ENCODE data around the gene EIF4B.
A peak's percentile ranks its signal among the peaks of the same experiment; 100 is the strongest.

EIF4B gene, protein sequence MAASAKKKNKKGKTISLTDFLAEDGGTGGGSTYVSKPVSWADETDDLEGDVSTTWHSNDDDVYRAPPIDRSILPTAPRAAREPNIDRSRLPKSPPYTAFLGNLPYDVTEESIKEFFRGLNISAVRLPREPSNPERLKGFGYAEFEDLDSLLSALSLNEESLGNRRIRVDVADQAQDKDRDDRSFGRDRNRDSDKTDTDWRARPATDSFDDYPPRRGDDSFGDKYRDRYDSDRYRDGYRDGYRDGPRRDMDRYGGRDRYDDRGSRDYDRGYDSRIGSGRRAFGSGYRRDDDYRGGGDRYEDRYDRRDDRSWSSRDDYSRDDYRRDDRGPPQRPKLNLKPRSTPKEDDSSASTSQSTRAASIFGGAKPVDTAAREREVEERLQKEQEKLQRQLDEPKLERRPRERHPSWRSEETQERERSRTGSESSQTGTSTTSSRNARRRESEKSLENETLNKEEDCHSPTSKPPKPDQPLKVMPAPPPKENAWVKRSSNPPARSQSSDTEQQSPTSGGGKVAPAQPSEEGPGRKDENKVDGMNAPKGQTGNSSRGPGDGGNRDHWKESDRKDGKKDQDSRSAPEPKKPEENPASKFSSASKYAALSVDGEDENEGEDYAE

DNA sequence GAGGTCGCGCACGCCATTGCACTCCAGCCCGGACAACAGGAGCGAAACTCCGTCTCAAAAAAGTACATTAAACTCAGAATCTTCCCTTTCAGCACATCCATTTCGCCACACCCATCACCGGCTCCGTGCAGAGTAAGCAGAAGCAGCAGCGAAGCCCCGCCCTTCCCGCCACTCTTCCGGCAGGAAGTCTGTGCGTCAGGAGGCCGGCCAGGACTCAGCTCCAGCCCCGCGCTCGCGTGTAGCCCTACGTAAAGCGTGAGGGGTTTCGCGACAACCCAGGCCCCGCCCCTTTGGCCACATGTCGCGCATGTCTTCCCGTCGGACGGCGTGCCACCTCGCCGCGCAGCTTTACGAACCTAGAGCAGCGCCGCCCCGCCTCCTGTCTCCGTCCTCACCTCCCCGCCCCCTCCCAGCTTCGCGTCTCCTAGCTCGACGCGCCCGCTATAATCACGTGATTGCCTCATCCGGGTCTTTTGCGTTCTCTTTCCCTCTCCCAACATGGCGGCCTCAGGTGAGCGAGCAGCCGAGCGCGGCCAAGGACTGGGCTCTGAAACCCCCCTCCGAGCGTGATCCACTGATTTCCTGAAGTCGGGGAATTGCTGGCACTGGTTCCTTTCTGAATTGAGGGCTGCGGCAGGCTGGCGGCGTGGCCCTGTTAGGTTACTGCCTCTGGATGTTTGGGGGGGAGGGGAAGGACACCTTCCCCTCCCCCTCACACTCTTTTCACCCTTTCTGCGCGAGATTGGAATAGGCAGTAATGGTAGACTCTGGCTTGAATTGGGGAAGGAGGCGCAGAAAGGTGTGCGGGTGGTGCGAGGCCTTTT is at the start of gene EIF4B:
Gene EIF4B, plus strand, starts transcription at position 471 of the 824 bp plus-strand sequence. Its CDS starts 28 bp downstream, at position 499.
- H3K9me3 Mint-ChIP-seq = no peaks in the 10 kb centered on the region
- peak within 1 kb of the TSS; percentile 97 for H3K27ac Mint-ChIP-seq
- ATAC-seq (ENCODE audit: low read depth) (peak; percentile 84), DNase-seq (ENCODE audit: low spot score in 2 of 2) (peak; percentile 94 to 99)
- H3K4me3 Mint-ChIP-seq = peak within 1 kb of the TSS; percentile 94
- H3K36me3 Mint-ChIP-seq = peaks cover 1% of the 10 kb centered on the region
- peaks cover 23% of the 10 kb centered on the region for H3K4me1 Mint-ChIP-seq
- H3K27me3 Mint-ChIP-seq = peaks cover 2% of the 10 kb centered on the region

DNA sequence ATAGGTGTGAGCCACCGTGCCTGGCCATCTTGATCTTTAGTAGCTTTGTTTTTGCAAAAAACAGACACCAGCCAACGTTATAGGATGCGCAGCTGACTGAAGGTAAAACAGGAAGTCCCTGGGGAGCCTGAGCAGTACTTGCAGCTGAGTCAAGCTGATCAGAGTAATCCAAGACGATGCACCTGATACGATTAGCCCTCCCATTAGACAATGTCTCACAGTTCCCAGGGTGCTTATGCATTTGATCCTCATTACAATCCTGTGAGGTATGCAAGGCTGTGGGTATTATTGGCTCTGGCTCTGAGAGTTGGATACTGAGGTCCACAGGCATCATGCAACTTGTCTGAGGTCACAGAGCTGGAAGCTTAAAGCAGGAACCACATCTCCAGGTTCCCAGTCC is 49.3 kb upstream of the EIF4B start:
- H3K4me1 Mint-ChIP-seq = no peaks in the 10 kb centered on the region
- no peak overlapping the region for H3K27ac Mint-ChIP-seq
- no peak overlapping the region for H3K4me3 Mint-ChIP-seq
- ATAC-seq (ENCODE audit: low read depth) = peak; percentile 32
- DNase-seq (ENCODE audit: low spot score in 2 of 2) = no peak
- H3K9me3 Mint-ChIP-seq = no peaks in the 10 kb centered on the region
- peaks cover 4% of the 10 kb centered on the region for H3K27me3 Mint-ChIP-seq
- no peaks in the 10 kb centered on the region for H3K36me3 Mint-ChIP-seq

DNA sequence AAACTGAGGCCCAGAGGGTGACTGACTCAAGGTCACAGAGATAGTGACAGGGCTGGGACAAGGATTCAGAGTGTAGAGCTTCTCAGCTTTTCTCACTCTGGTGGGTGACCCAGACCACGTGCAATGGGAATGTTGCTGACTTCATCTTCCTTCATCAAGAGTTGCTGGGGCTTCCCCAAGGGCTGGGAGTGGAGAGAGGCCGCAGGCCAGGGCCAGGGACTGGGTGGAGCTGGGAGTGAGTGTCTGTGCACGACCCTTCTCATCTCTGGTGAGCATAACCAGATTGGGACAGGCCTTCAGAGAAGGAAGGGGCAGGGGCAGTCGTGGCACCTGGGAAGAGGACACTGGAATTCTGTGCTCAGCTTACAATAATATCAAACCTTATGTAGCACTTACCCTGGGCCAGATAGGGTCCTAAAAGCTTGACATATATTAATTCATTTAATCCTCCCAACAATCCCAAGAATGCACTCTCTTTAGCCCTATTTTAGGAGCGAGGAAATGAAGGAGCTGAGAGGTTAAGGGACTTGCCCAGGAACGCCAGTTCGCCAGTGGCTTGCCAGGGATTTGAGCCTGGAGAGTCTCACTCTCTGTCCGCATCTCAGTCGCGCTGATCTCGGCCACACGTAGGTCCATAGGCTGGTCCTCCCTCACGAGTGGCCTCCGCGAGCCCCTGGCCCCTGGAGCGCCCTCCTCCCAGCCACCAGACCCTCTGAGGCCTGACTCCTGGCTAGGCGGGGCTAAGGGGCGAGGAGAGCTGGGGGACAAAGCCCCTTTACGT is 41.5 kb upstream of the EIF4B start:
- DNase-seq (ENCODE audit: low spot score in 2 of 2) (no peak), ATAC-seq (ENCODE audit: low read depth) (no peak)
- Mint-ChIP-seq H3K27me3 (peaks cover 15% of the 10 kb centered on the region), H3K4me3 (no peak overlapping the region), H3K4me1 (no peaks in the 10 kb centered on the region), H3K36me3 (no peaks in the 10 kb centered on the region), H3K27ac (no peak overlapping the region), H3K9me3 (no peaks in the 10 kb centered on the region)

DNA sequence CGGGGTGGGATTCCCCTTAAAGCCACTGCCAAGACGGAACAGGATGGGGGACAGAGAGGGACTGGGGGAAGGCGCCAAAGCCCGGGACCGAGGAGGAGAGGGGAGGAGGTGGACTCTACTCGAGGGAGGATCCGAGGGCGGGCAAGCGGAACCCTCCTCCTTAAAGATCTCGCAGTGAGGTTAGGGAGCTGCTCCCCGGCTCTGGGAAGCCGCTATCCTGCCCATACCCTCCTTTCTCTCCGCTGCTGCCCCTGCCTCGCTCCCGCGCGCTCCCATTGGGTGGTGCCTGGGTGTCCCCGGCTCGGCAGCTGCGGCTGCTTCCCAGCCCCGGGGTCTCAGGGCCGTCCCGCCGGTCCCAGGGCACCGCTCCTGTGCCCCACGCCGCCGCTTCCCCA is 40.9 kb upstream of the EIF4B start:
- H3K4me1 Mint-ChIP-seq = no peaks in the 10 kb centered on the region
- no peaks in the 10 kb centered on the region for H3K9me3 Mint-ChIP-seq
- peaks cover 13% of the 10 kb centered on the region for H3K27me3 Mint-ChIP-seq
- H3K27ac Mint-ChIP-seq = no peak overlapping the region
- H3K4me3 Mint-ChIP-seq = no peak overlapping the region
- H3K36me3 Mint-ChIP-seq = no peaks in the 10 kb centered on the region
- no peak for DNase-seq (ENCODE audit: low spot score in 2 of 2)
- no peak for ATAC-seq (ENCODE audit: low read depth)

DNA sequence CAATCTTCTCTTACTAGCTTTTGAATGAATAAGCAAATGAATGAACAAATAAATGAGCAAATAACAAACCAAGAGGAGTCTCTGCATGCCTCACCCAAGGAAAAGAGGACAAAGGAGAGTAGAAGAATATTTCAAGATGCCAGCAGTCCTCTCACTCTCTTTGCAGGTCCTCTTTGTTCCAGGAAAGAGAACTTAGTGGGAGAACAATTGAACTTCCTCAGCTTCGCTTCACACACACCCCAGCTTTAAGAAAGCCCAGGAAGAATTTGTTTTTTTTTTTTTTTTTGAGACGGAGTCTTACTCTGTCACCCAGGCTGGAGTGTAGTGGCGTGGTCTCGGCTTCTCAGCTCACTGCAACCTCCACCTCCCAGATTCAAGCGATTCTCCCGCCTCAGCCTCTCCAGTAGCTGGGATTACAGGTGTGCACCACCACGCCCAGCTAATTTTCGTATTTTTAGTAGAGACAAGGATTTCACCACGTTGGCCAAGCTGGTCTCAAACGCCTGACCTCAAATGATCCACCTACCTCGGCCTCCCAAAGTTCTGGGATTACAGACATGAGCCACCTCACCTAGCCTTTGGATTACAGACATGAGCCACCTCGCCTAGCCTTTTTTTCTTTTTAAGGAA is 37.0 kb upstream of the EIF4B start:
- H3K27me3 Mint-ChIP-seq = peaks cover 12% of the 10 kb centered on the region
- H3K4me3 Mint-ChIP-seq = no peak overlapping the region
- no peaks in the 10 kb centered on the region for H3K36me3 Mint-ChIP-seq
- no peak overlapping the region for H3K27ac Mint-ChIP-seq
- DNase-seq (ENCODE audit: low spot score in 2 of 2) (no peak), ATAC-seq (ENCODE audit: low read depth) (no peak)
- H3K9me3 Mint-ChIP-seq = no peaks in the 10 kb centered on the region
- peaks cover 2% of the 10 kb centered on the region for H3K4me1 Mint-ChIP-seq

DNA sequence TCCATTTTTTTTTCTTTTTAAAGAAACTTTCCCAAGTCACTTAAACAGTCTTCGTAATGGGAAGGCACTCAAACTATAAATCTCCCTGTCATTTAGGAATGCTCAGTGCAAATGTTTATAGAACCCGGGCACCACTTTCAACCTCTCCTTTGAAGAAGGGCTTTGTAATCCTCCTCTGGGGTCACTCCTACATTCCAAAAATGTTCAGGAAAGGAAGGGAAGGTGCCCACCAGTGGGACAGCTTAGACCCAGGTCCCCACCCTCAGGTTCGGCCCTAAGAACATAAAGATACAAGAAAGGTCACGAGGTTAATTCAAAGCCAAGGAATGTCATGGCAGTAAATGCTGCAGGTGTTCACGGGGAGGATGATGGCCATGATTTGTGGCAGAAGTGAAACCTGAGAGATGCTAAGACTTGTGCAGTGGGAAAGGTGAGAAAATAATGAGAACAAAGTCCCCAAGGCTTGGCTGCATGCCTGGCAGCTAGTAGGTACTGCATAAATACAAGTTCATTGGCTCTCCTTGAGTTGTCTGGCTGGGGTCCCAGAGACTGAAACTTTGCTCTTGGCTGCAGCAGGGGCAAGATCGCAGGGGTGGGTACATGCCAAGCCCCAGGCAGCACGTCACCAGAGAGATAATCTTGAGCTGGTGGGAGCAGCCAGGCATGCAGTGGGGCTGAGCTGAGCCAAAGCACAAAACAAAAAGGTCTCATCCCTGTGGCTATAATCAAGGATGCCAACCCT is 36.3 kb upstream of the EIF4B start:
- no peaks in the 10 kb centered on the region for H3K36me3 Mint-ChIP-seq
- ATAC-seq (ENCODE audit: low read depth) = no peak
- no peak overlapping the region for H3K27ac Mint-ChIP-seq
- no peaks in the 10 kb centered on the region for H3K9me3 Mint-ChIP-seq
- DNase-seq (ENCODE audit: low spot score in 2 of 2) = no peak
- H3K27me3 Mint-ChIP-seq = peaks cover 12% of the 10 kb centered on the region
- H3K4me1 Mint-ChIP-seq = peaks cover 2% of the 10 kb centered on the region
- no peak overlapping the region for H3K4me3 Mint-ChIP-seq

DNA sequence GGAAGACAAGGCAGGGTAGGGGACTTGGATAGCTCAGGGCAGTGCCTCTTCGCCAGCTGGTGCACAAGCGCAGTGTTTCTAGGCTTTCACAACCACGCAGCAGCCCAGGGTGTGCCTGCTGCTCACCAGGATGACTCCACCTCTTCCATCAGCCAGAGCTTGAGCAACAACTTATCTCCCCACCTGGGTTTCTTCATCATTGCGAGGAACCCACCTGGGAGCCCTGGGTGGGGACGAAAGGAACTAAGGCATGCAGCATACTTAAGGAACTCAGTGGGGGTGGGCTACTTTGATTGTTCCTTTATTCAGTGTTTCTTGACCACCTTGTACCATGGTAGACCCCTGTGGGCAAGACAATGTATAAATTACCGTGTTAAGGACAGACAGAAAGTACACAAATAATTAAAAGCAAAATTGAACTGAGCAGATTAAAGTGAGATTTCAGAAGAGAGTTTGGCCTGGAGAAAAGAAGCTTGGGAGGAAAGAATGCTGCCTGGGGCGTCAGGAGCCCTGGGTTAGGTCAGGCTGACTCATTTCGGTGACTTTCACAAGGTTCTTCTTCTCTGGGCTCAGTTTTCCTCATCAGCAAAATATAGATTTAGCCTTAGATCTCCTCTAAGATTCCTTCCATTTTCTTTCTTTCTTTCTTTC is 34.5 kb upstream of the EIF4B start:
- peaks cover 18% of the 10 kb centered on the region for H3K27me3 Mint-ChIP-seq
- DNase-seq (ENCODE audit: low spot score in 2 of 2) (no peak), ATAC-seq (ENCODE audit: low read depth) (no peak)
- no peaks in the 10 kb centered on the region for H3K36me3 Mint-ChIP-seq
- H3K4me3 Mint-ChIP-seq = no peak overlapping the region
- H3K4me1 Mint-ChIP-seq = peaks cover 2% of the 10 kb centered on the region
- no peaks in the 10 kb centered on the region for H3K9me3 Mint-ChIP-seq
- no peak overlapping the region for H3K27ac Mint-ChIP-seq

DNA sequence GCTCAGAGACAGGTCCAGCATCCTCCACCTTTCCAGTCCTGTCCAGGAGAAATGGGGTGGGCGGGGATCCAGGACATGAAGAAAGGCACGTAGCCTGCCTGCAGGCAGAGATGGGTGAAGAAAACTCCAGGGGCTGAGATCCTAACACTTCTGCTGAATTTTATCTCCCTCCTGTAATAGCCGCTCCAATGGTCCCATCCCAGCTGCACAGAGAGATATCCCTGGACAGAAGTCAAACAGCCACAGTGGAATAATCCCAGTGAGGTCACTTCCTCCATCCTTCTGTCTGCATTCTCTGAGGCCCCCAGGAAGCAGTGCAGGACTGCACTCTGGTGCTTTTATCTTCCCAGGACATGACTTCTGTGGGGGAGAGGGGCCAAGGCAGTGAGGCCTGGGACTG is 31.1 kb upstream of the EIF4B start:
- Mint-ChIP-seq H3K4me1 (peaks cover 2% of the 10 kb centered on the region), H3K4me3 (no peak overlapping the region), H3K9me3 (no peaks in the 10 kb centered on the region), H3K27me3 (peaks cover 32% of the 10 kb centered on the region), H3K36me3 (no peaks in the 10 kb centered on the region), H3K27ac (no peak overlapping the region)
- no peak for DNase-seq (ENCODE audit: low spot score in 2 of 2)
- ATAC-seq (ENCODE audit: low read depth) = no peak

DNA sequence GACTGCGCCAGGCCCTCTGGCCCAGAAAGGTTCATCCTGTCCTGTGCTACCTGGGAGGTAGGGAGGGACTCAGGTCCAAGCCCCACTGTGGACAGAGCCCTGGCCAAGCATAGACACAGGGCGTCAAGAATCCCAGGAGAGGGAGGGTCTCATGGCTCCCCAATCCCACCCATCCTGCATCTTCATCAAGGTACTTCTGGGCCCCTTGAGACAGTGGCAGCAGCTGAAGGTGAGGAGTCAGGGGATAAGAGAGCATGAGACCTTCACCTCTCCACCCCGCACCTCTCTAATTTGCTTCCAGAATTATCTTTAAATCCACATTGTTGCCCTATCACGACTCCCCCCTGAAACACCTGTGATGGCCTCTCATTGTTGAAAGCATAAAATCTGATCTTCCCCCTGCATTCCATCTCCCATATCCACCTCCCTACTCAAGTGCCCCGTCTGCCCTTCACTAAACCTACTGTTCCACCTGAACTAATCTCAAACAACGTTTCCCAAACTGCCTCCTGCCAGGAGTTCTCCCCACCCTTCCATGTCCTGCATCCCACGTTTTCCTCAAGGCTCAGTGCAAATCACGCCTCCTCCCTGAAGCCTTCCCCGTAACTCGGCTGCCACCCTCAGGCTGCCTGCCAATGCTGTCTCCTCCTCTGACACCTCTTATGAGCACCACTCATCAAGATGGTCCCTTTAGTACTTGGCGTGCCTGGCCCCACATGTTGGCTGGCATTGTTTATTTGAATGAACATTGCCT is 30.3 kb upstream of the EIF4B start:
- no peak for ATAC-seq (ENCODE audit: low read depth)
- DNase-seq (ENCODE audit: low spot score in 2 of 2) = no peak
- Mint-ChIP-seq H3K36me3 (no peaks in the 10 kb centered on the region), H3K4me3 (no peak overlapping the region), H3K27me3 (peaks cover 34% of the 10 kb centered on the region), H3K9me3 (no peaks in the 10 kb centered on the region), H3K4me1 (peaks cover 2% of the 10 kb centered on the region), H3K27ac (no peak overlapping the region)

DNA sequence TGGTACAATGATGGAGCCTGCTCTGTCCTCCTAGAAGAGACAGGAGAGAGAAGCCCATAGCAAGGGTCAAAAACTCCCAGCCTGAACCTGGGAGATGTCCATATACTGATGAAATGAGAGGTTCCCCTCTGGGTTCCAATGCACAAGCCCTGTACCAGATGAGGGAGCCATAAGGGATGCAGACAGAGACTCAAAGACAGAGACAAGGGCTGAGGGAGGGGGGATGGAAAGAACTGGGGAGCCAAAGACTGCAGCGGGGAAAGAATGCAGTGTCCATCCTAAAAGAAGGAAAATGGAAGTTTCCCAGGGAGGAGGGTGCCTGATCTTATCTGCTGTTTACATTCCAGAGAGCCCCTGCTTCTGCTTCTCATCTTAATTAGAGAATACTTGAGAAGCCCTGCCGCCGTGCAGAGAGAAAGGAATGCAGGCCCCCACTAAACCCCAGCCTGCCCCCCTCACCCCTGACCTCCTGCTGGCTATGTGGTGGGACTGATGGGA is 29.6 kb upstream of the EIF4B start:
- H3K27me3 Mint-ChIP-seq = peaks cover 30% of the 10 kb centered on the region
- no peak overlapping the region for H3K27ac Mint-ChIP-seq
- ATAC-seq (ENCODE audit: low read depth) = no peak
- no peaks in the 10 kb centered on the region for H3K36me3 Mint-ChIP-seq
- no peak for DNase-seq (ENCODE audit: low spot score in 2 of 2)
- no peak overlapping the region for H3K4me3 Mint-ChIP-seq
- H3K4me1 Mint-ChIP-seq = peaks cover 2% of the 10 kb centered on the region
- no peaks in the 10 kb centered on the region for H3K9me3 Mint-ChIP-seq

DNA sequence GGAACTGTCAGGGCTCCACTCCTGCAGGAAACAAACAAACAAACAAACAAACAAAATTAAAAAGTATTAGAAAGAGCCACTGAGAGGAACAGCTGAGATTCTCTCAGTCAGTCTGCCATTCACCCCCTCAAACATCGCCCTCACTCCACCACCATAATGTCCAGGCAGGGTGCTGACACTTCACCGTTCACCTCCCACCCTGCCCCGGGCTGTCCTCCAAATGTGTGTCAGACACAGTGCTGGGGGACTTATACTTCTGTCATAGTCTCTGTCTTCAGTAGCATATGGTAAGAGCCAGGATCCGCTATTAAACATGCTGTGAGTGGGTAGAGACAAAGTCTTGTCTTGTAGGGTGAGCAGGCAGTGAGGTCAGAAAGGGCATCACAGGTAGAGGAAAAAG is 29.1 kb upstream of the EIF4B start:
- ATAC-seq (ENCODE audit: low read depth) (no peak), DNase-seq (ENCODE audit: low spot score in 2 of 2) (no peak)
- Mint-ChIP-seq H3K4me1 (peaks cover 2% of the 10 kb centered on the region), H3K27me3 (peaks cover 28% of the 10 kb centered on the region), H3K9me3 (no peaks in the 10 kb centered on the region), H3K27ac (no peak overlapping the region), H3K36me3 (no peaks in the 10 kb centered on the region), H3K4me3 (no peak overlapping the region)

DNA sequence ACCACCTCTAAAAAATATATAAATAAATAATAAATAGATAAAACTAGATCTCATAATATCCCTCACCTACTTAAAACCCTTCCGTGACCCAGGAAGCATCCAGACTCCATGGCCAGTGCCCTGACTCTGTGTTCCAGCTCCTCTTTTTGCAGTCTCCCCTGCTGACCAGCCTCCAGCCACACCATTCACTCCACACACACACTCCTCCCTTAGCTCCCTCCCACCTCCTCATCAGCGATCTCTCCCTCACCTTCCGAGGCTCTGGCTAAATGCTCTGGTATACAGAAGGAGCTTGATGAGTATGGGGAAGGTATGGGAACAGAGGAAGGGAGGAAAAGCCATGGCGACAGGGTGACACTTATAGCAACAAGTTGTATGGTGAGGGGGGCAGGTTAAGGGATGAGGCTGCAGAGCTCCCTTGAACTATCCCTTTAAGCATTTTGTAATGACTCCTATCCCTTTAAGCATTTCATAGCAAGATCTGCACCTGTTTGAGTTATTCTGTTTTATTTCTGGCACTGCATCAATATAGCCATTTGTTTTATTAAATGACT is 26.1 kb upstream of the EIF4B start:
- H3K27me3 Mint-ChIP-seq = peaks cover 35% of the 10 kb centered on the region
- ATAC-seq (ENCODE audit: low read depth) = no peak
- no peak overlapping the region for H3K4me3 Mint-ChIP-seq
- H3K36me3 Mint-ChIP-seq = no peaks in the 10 kb centered on the region
- DNase-seq (ENCODE audit: low spot score in 2 of 2) = no peak
- H3K9me3 Mint-ChIP-seq = no peaks in the 10 kb centered on the region
- no peak overlapping the region for H3K27ac Mint-ChIP-seq
- no peaks in the 10 kb centered on the region for H3K4me1 Mint-ChIP-seq

Data from memory B cell (primary cell).